Gastroesophageal sphincter (tissue), 3 donors: ENCODE measurements around the gene PRELP.

Source experiments
- EP300 ChIP-seq: sonication (generic); formaldehyde crosslinking; IDR thresholded peaks from one replicate; pipeline ENCODE4 v1.6.1; 2017; ENCODE audit warnings: antibody characterized with exemption, mild to moderate bottlenecking
- POLR2A ChIP-seq, 2 donors: fragments of 450-650 bp; IDR thresholded peaks; one replicate each; pipeline ENCODE4 v1.6.1; 2017; ENCODE audit warnings: antibody characterized with exemption in 2 of 2, mild to moderate bottlenecking in 2 of 2, moderate library complexity in 1 of 2
- TF ChIP-seq, protein P1 (sequence below), 4 experiments: fragments of 200-600 bp in 2 of 4; fragments of 450-650 bp in 2 of 4; sonication (generic) in 1 of 4; IDR thresholded peaks; one replicate each; pipeline ENCODE4 v1.5.1; 2017 to 2019; ENCODE audit warnings: antibody characterized with exemption in 4 of 4, mild to moderate bottlenecking in 2 of 4, moderate library complexity in 2 of 4

DNA sequence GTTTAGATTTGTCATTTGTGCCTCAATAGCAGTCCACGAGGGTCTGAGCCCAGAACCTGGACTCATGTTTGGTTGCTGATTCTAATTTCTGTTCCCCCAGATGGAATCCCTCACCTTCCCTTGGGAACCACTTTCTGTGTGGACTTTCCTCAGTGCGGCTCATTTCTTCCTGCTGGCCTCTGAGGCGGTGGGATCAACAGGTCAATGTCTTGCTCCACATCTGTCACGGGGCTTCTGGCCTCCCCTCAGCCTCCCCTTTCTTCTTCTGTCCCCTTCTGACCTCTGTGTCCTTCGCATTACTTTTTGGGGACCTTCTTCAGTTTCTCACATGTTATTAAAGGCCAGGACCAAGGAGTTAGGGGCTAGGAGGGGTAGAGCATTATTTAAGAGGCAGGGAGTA, 49.2 kb upstream of the PRELP start:
- TF ChIP-seq, protein P1, sequence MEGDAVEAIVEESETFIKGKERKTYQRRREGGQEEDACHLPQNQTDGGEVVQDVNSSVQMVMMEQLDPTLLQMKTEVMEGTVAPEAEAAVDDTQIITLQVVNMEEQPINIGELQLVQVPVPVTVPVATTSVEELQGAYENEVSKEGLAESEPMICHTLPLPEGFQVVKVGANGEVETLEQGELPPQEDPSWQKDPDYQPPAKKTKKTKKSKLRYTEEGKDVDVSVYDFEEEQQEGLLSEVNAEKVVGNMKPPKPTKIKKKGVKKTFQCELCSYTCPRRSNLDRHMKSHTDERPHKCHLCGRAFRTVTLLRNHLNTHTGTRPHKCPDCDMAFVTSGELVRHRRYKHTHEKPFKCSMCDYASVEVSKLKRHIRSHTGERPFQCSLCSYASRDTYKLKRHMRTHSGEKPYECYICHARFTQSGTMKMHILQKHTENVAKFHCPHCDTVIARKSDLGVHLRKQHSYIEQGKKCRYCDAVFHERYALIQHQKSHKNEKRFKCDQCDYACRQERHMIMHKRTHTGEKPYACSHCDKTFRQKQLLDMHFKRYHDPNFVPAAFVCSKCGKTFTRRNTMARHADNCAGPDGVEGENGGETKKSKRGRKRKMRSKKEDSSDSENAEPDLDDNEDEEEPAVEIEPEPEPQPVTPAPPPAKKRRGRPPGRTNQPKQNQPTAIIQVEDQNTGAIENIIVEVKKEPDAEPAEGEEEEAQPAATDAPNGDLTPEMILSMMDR (IDR thresholded peaks at IDR 0.05), result no peak
- TF ChIP-seq EP300 (no peak), POLR2A (IDR thresholded peaks at IDR 0.05) (no peak)
